Keratinocyte (primary cell): ENCODE measurements around the gene ST8SIA5. TPM values are rescaled to one million over a fixed set of nuclear protein-coding genes. Genes with fewer than 3 reads are reported as not detected.

ENCODE experiments used
- DNase-seq: peaks from one replicate; pipeline ENCODE4 v3.0.0-alpha.2; 2011; ENCODE audit warnings: low read depth, missing footprints, low spot score
- FAIRE-seq: peaks from 2 replicates; lab custom pipeline; 2011; peaks lifted over from hg19 to GRCh38; lab: Jason Lieb, UNC
- H2AFZ ChIP-seq: 2 replicates; pipeline ENCODE4 v1.6.0; 2012; ENCODE audit warnings: low read length, control low read depth, inconsistent platforms; ENCODE audit not compliant: control insufficient read depth
- H3K27ac ChIP-seq: 2 replicates; pipeline ENCODE4 v1.5.1; 2011; ENCODE audit warnings: low read length; ENCODE audit not compliant: control insufficient read depth, insufficient read depth
- H3K27me3 ChIP-seq: 3 replicates; pipeline ENCODE4 v1.6.0; 2011; ENCODE audit warnings: low read length; ENCODE audit not compliant: control insufficient read depth, insufficient read depth; ENCODE audit errors: extremely low read depth
- H3K36me3 ChIP-seq, 2 experiments: 2 replicates in 1 of 2; 3 replicates in 1 of 2; pipeline ENCODE4 v1.5.1; 2011; ENCODE audit warnings: low read length in 2 of 2, mild to moderate bottlenecking in 1 of 2; ENCODE audit not compliant: control insufficient read depth in 2 of 2, insufficient read depth in 2 of 2; ENCODE audit errors: extremely low read depth in 1 of 2
- H3K4me1 ChIP-seq: 3 replicates; pipeline ENCODE4 v1.5.1; 2011; ENCODE audit warnings: low read length; ENCODE audit not compliant: control insufficient read depth, insufficient read depth; ENCODE audit errors: extremely low read depth
- H3K4me2 ChIP-seq: 3 replicates; pipeline ENCODE4 v1.6.0; 2011; ENCODE audit warnings: low read depth, low read length; ENCODE audit not compliant: control insufficient read depth, insufficient read depth; ENCODE audit errors: extremely low read depth
- H3K4me3 ChIP-seq, 3 experiments: fragments of 200-600 bp in 1 of 3; sonication (generic) in 1 of 3; 2 replicates in 2 of 3; 3 replicates in 1 of 3; pipeline ENCODE4 v1.5.1; 2011 to 2016; ENCODE audit warnings: low read length in 3 of 3, mild to moderate bottlenecking in 3 of 3, control low read depth in 2 of 3, inconsistent platforms in 1 of 3, low read depth in 1 of 3, mixed read lengths in 1 of 3, mixed run types in 1 of 3, moderate library complexity in 1 of 3; ENCODE audit not compliant: control insufficient read depth in 2 of 3, insufficient read depth in 2 of 3; ENCODE audit errors: extremely low read depth in 1 of 3
- H3K79me2 ChIP-seq: 2 replicates; pipeline ENCODE4 v1.6.0; 2012; ENCODE audit warnings: low read length; ENCODE audit not compliant: control insufficient read depth, insufficient read depth
- H3K9ac ChIP-seq: 3 replicates; pipeline ENCODE4 v1.6.0; 2011; ENCODE audit warnings: low read length; ENCODE audit not compliant: control insufficient read depth, insufficient read depth; ENCODE audit errors: extremely low read depth
- H3K9me1 ChIP-seq: 3 replicates; pipeline ENCODE4 v1.6.0; 2011; ENCODE audit warnings: low read length; ENCODE audit not compliant: control insufficient read depth, insufficient read depth; ENCODE audit errors: extremely low read depth
- H3K9me3 ChIP-seq: 2 replicates; pipeline ENCODE4 v1.5.1; 2012; ENCODE audit warnings: low read depth, low read length; ENCODE audit not compliant: control insufficient read depth
- H4K20me1 ChIP-seq: 3 replicates; pipeline ENCODE4 v1.6.0; 2011; ENCODE audit warnings: low read length; ENCODE audit not compliant: control insufficient read depth, insufficient read depth; ENCODE audit errors: extremely low read depth
- EZH2 ChIP-seq: IDR thresholded peaks from one replicate; pipeline ENCODE4 v1.6.1; 2012; ENCODE audit warnings: inconsistent platforms, mild to moderate bottlenecking, low read length, moderate library complexity
- dilution Hi-C: fragments of 300-500 bp; cut with MboI; formaldehyde crosslinking; loops from one replicate; pipeline ENCODE4 v1.7.0; 2020; ENCODE audit warnings: low sequenced_read_pairs; ENCODE audit not compliant: extremely low pct_ligation_motif_present
- polyA plus RNA-seq, 5 experiments: library from polyadenylated mRNA; depleted of rRNA in 3 of 5; stranded (reverse) in 3 of 5; stranded (forward) in 1 of 5; unstranded in 1 of 5; fragments of >200 nt; gene quantifications; 1 replicate in 1 of 5; 2 replicates in 3 of 5; 3 replicates in 1 of 5; pipeline versions ENCODE4 v1.2.1 to v1.2.3, GENCODE V29; 2011 to 2012; ENCODE audit warnings: missing spikeins in 2 of 5, low read depth in 1 of 5, low replicate concordance in 1 of 5
- TF ChIP-seq, protein P1 (sequence below), 3 experiments: IDR thresholded peaks in 1 of 3; conservative IDR thresholded peaks in 1 of 3; optimal IDR thresholded peaks in 1 of 3; 2 replicates in 2 of 3; 3 replicates in 1 of 3; pipeline versions ENCODE3 to v1.5.1; 2011; ENCODE audit warnings: low read length in 3 of 3, mild to moderate bottlenecking in 3 of 3, moderate library complexity in 2 of 3, control low read depth in 1 of 3, inconsistent platforms in 1 of 3; ENCODE audit not compliant: insufficient read depth in 2 of 3; ENCODE audit errors: extremely low read depth in 1 of 3

The ST8SIA5 gene
- polyA plus RNA-seq, 1 donor (not counting 4 experiments of a cell fraction or from before 2014, with no cell fraction given) = under 0.01 TPM

DNA sequence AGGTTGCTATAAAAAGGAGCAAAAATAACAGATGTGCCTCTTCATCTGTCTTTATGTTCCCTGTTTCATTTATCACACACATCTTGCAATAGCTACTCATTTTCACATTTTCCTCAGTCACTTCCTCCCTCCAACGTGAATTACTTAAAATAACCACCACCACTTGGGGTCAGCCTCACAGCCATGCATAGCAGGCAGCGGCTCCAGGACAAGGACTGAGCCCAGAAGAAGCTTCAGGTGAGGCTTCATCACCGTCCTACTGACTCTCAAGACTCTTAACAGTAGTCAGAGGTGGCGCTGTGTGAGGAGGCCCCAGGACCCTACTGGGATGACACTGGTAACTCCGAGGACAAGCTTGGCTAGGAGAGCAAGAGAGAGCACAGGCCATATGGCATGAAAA lies 15.5 kb upstream of the ST8SIA5 start:
- Histone ChIP-seq H3K27me3 (peaks cover 5% of the 10 kb centered on the region), H3K27ac (no peak overlapping the region), H4K20me1 (no peaks in the 10 kb centered on the region), H3K4me1 (no peaks in the 10 kb centered on the region), H3K36me3 (no peaks in the 10 kb centered on the region), H3K79me2 (no peaks in the 10 kb centered on the region), H3K9me1 (no peaks in the 10 kb centered on the region), H3K9ac (no peak overlapping the region), H3K4me3 (no peak overlapping the region), H3K9me3 (no peaks in the 10 kb centered on the region), H2AFZ (no peak overlapping the region), H3K4me2 (no peak overlapping the region)
- TF ChIP-seq EZH2 = no peak
- TF ChIP-seq, protein P1, sequence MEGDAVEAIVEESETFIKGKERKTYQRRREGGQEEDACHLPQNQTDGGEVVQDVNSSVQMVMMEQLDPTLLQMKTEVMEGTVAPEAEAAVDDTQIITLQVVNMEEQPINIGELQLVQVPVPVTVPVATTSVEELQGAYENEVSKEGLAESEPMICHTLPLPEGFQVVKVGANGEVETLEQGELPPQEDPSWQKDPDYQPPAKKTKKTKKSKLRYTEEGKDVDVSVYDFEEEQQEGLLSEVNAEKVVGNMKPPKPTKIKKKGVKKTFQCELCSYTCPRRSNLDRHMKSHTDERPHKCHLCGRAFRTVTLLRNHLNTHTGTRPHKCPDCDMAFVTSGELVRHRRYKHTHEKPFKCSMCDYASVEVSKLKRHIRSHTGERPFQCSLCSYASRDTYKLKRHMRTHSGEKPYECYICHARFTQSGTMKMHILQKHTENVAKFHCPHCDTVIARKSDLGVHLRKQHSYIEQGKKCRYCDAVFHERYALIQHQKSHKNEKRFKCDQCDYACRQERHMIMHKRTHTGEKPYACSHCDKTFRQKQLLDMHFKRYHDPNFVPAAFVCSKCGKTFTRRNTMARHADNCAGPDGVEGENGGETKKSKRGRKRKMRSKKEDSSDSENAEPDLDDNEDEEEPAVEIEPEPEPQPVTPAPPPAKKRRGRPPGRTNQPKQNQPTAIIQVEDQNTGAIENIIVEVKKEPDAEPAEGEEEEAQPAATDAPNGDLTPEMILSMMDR (optimal IDR thresholded peaks at IDR 0.05 in 1 of 3, IDR thresholded peaks at IDR 0.05 in 1 of 3, conservative IDR thresholded peaks at IDR 0.05 in 1 of 3; ENCODE audit: extremely low read depth in 1 of 3, insufficient read depth in 2 of 3, low read length in 3 of 3) = no peak
- DNase-seq = no peak
- no peak for FAIRE-seq
- dilution Hi-C loops = no loop called here

DNA sequence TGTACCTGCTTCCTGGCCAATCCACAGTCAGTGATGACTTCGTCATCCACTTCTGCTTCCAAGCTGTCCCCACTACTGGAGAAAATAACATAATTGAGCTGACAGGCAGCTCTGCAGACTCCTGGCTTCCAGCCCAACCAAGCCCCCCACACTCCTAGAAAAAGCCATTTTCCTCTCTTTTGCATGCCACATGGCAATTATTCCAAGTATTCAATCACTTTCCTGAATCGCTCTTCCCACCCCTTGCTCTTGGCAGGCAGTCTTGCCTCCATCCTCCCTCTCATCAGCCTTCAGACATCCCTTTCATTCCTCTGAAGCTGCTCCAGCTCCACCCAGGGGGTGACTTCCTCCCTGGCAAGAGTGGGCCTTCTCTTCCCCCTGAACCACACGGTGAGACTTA lies 14.3 kb upstream of the ST8SIA5 start:
- FAIRE-seq = no peak
- Histone ChIP-seq H3K4me1 (no peaks in the 10 kb centered on the region), H3K4me3 (no peak overlapping the region), H3K9me3 (no peaks in the 10 kb centered on the region), H3K4me2 (no peak overlapping the region), H3K27ac (no peak overlapping the region), H3K79me2 (no peaks in the 10 kb centered on the region), H3K27me3 (peaks cover 5% of the 10 kb centered on the region), H3K9ac (no peak overlapping the region), H2AFZ (no peak overlapping the region), H3K36me3 (no peaks in the 10 kb centered on the region), H3K9me1 (no peaks in the 10 kb centered on the region), H4K20me1 (no peaks in the 10 kb centered on the region)
- dilution Hi-C loops = no loop called here
- TF ChIP-seq, protein P1 (optimal IDR thresholded peaks at IDR 0.05 in 1 of 3, IDR thresholded peaks at IDR 0.05 in 1 of 3, conservative IDR thresholded peaks at IDR 0.05 in 1 of 3; ENCODE audit: extremely low read depth in 1 of 3, insufficient read depth in 2 of 3, low read length in 3 of 3) = no peak
- TF ChIP-seq EZH2 = no peak
- DNase-seq = no peak
